BLaER1 treated with 17β-estradiol and CSF1 and Interleukin-3, amounts not matched to agents 10 nM and 100 nM (cell line): ENCODE results near the gene DDX54.

Source experiments
- H3K27ac ChIP-seq, 11 experiments: shearing (Covaris generic); formaldehyde crosslinking; 2 replicates each; pipeline ENCODE4 v1.8.1; 2022
- H3K27me3 ChIP-seq, 11 experiments: shearing (Covaris generic); formaldehyde crosslinking; 2 replicates each; pipeline ENCODE4 v1.8.1; 2022
- H3K36me3 ChIP-seq, 11 experiments: shearing (Covaris generic); formaldehyde crosslinking; 2 replicates each; pipeline ENCODE4 v1.8.1; 2022
- H3K4me1 ChIP-seq, 10 experiments: shearing (Covaris generic); formaldehyde crosslinking; 2 replicates each; pipeline ENCODE4 v1.8.1; 2022
- H3K4me2 ChIP-seq, 11 experiments: shearing (Covaris generic); formaldehyde crosslinking; 2 replicates each; pipeline ENCODE4 v1.8.1; 2022
- H3K4me3 ChIP-seq, 10 experiments: shearing (Covaris generic); formaldehyde crosslinking; 2 replicates each; pipeline ENCODE4 v1.8.1; 2022
- H3K9ac ChIP-seq, 11 experiments: shearing (Covaris generic); formaldehyde crosslinking; 2 replicates each; pipeline ENCODE4 v1.8.1; 2022
- H3K9me3 ChIP-seq, 11 experiments: shearing (Covaris generic); formaldehyde crosslinking; replicated peaks in 1 of 11; 2 replicates each; pipeline ENCODE4 v1.8.1; 2022
- H4K20me1 ChIP-seq, 11 experiments: shearing (Covaris generic); formaldehyde crosslinking; 2 replicates each; pipeline ENCODE4 v1.8.1; 2022
- Cebpa-rat ChIP-seq, 11 experiments: shearing (Covaris generic); IDR thresholded peaks; 2 replicates each; pipeline ENCODE4 v1.8.1; 2022

The DDX54 gene

GRCh38 chr12:113222730-113223531 is 37.7 kb upstream of the DDX54 start:
- Histone ChIP-seq H3K27me3 (peaks cover 0 to 75% (median 64%) of the 10 kb centered on the region in 11 experiments; a peak in 19 of 22 replicates), H3K9me3 (no peaks in the 10 kb centered on the region), H3K4me3 (peak overlapping the region in 6 of 10 experiments; percentile 66 to 94 (median 86); a peak in 8 of 20 replicates), H4K20me1 (peaks cover 0 to 8% (median 0%) of the 10 kb centered on the region in 11 experiments; a peak in 3 of 22 replicates), H3K4me2 (peak overlapping the region; percentile 93 to 100 (median 96)), H3K4me1 (peaks cover 45 to 91% (median 71%) of the 10 kb centered on the region in 10 experiments), H3K27ac (peak overlapping the region in 6 of 11 experiments; percentile 36 to 90 (median 88); a peak in 11 of 22 replicates), H3K9ac (peak overlapping the region in 6 of 11 experiments; percentile 33 to 96 (median 91); a peak in 9 of 22 replicates), H3K36me3 (peaks cover 0 to 32% (median 0%) of the 10 kb centered on the region in 11 experiments; a peak in 6 of 22 replicates)
- TF ChIP-seq Cebpa-rat (IDR thresholded peaks at IDR 0.05) = no peak

GRCh38 chr12:113221997-113222729 is 36.9 kb upstream of the DDX54 start:
- Histone ChIP-seq H3K4me1 (peaks cover 45 to 91% (median 71%) of the 10 kb centered on the region in 10 experiments), H3K4me3 (peak overlapping the region; percentile 56 to 94 (median 70)), H3K27ac (peak overlapping the region; percentile 48 to 90 (median 74); a peak in 21 of 22 replicates), H3K9me3 (no peaks in the 10 kb centered on the region), H4K20me1 (peaks cover 0 to 8% (median 0%) of the 10 kb centered on the region in 11 experiments; a peak in 3 of 22 replicates), H3K36me3 (peaks cover 0 to 24% (median 0%) of the 10 kb centered on the region in 11 experiments; a peak in 5 of 22 replicates), H3K4me2 (peak overlapping the region; percentile 93 to 100 (median 96)), H3K9ac (peak overlapping the region; percentile 67 to 96 (median 82)), H3K27me3 (peaks cover 0 to 77% (median 64%) of the 10 kb centered on the region in 11 experiments; a peak in 19 of 22 replicates)
- TF ChIP-seq Cebpa-rat (IDR thresholded peaks at IDR 0.05) = no peak

GRCh38 chr12:113221181-113221996 is 36.1 kb upstream of the DDX54 start, which contains the start of gene TPCN1:
Gene TPCN1 (plus strand): TSS chr12:113221464. CDS start chr12:113226853, 5,389 bp downstream.
- peak within 1 kb of the TSS; percentile 48 to 90 (median 74) for H3K27ac ChIP-seq
- peak within 1 kb of the TSS; percentile 56 to 94 (median 70) for H3K4me3 ChIP-seq
- TF ChIP-seq Cebpa-rat (IDR thresholded peaks at IDR 0.05) = no peak
- peak within 1 kb of the TSS; percentile 93 to 100 (median 97) for H3K4me2 ChIP-seq
- peak within 1 kb of the TSS; percentile 67 to 96 (median 82) for H3K9ac ChIP-seq
- peaks cover 51 to 91% (median 71%) of the 10 kb centered on the region in 10 experiments for H3K4me1 ChIP-seq
- peaks cover 4 to 78% (median 68%) of the 10 kb centered on the region in 11 experiments; a peak in 20 of 22 replicates for H3K27me3 ChIP-seq
- no peaks in the 10 kb centered on the region for H3K9me3 ChIP-seq
- peaks cover 0 to 8% (median 0%) of the 10 kb centered on the region in 11 experiments; a peak in 3 of 22 replicates for H4K20me1 ChIP-seq
- peaks cover 0 to 16% (median 0%) of the 10 kb centered on the region in 11 experiments; a peak in 3 of 22 replicates for H3K36me3 ChIP-seq

- Histone ChIP-seq H3K9me3 (no peaks in the 10 kb centered on the region), H3K4me1 (peaks cover 58 to 91% (median 74%) of the 10 kb centered on the region in 10 experiments), H3K4me2 (peak overlapping the region; percentile 67 to 98 (median 95)), H3K27me3 (peaks cover 4 to 85% (median 75%) of the 10 kb centered on the region in 11 experiments; a peak in 20 of 22 replicates), H3K36me3 (peaks cover 0 to 9% (median 0%) of the 10 kb centered on the region in 11 experiments; a peak in 3 of 22 replicates), H3K27ac (peak overlapping the region in 9 of 11 experiments; percentile 8 to 89 (median 51); a peak in 15 of 22 replicates), H4K20me1 (peaks cover 0 to 8% (median 0%) of the 10 kb centered on the region in 11 experiments; a peak in 3 of 22 replicates), H3K9ac (peak overlapping the region; percentile 26 to 79 (median 65); a peak in 18 of 22 replicates), H3K4me3 (peak overlapping the region; percentile 43 to 89 (median 64))
- TF ChIP-seq Cebpa-rat (IDR thresholded peaks at IDR 0.05) = no peak
These were observed 35.4 kb upstream of the DDX54 start for GRCh38 chr12:113220593-113221180.

- H3K36me3 ChIP-seq = peaks cover 0 to 9% (median 0%) of the 10 kb centered on the region in 11 experiments; a peak in 1 of 22 replicates
- H3K9me3 ChIP-seq = peaks cover 0 to 13% (median 0%) of the 10 kb centered on the region in 11 experiments; a peak in 2 of 22 replicates
- TF ChIP-seq Cebpa-rat (IDR thresholded peaks at IDR 0.05) = no peak
- H3K4me3 ChIP-seq = no peak overlapping the region
- H3K4me2 ChIP-seq = peak overlapping the region in 10 of 11 experiments; percentile 71 to 98 (median 84); a peak in 19 of 22 replicates
- H3K9ac ChIP-seq = no peak overlapping the region; a peak in 1 of 22 replicates
- peak overlapping the region; percentile 1 to 86 (median 75); a peak in 16 of 22 replicates for H3K27ac ChIP-seq
- H3K4me1 ChIP-seq = peaks cover 34 to 97% (median 63%) of the 10 kb centered on the region in 10 experiments
- H3K27me3 ChIP-seq = peaks cover 30 to 90% (median 83%) of the 10 kb centered on the region in 11 experiments
- H4K20me1 ChIP-seq = peaks cover 0 to 3% (median 0%) of the 10 kb centered on the region in 11 experiments; a peak in 1 of 22 replicates
These were observed 30.7 kb upstream of the DDX54 start for GRCh38 chr12:113216027-113216426.

- Histone ChIP-seq H3K4me3 (peak overlapping the region in 1 of 10 experiments; percentile 20; a peak in 1 of 20 replicates), H3K27me3 (peaks cover 34 to 100% (median 94%) of the 10 kb centered on the region in 11 experiments), H3K27ac (peak overlapping the region; percentile 1 to 86 (median 69); a peak in 20 of 22 replicates), H3K9ac (peak overlapping the region in 7 of 11 experiments; percentile 1 to 70 (median 63); a peak in 13 of 22 replicates), H4K20me1 (peaks cover 0 to 5% (median 0%) of the 10 kb centered on the region in 11 experiments; a peak in 1 of 22 replicates), H3K9me3 (peaks cover 0 to 13% (median 0%) of the 10 kb centered on the region in 11 experiments; a peak in 2 of 22 replicates), H3K36me3 (peaks cover 0 to 9% (median 0%) of the 10 kb centered on the region in 11 experiments; a peak in 1 of 22 replicates), H3K4me2 (peak overlapping the region in 10 of 11 experiments; percentile 16 to 98 (median 80); a peak in 19 of 22 replicates), H3K4me1 (peaks cover 33 to 99% (median 63%) of the 10 kb centered on the region in 10 experiments)
- TF ChIP-seq Cebpa-rat (IDR thresholded peaks at IDR 0.05) = peak; percentile 91 to 99 (median 96)
These were observed 29.7 kb upstream of the DDX54 start for GRCh38 chr12:113214895-113215400.
